Neural progenitor cell (in vitro differentiated cells): ENCODE results near the gene LINC01488. TPM values are rescaled to one million over a fixed set of nuclear protein-coding genes. Genes with fewer than 3 reads are reported as not detected.
A peak's percentile ranks its signal among the peaks of the same experiment; 100 is the strongest.

Experiments
- DNase-seq: peaks from one replicate; pipeline ENCODE4 v3.0.0-alpha.2; 2016; ENCODE audit warnings: low spot score
- H2AFZ ChIP-seq: fragments of 200-600 bp; sonication (generic); replicated peaks from 2 replicates; pipeline ENCODE4 v1.6.1; 2016; ENCODE audit warnings: antibody characterized with exemption
- H3F3A ChIP-seq: fragments of 200-600 bp; sonication (generic); 2 replicates; pipeline ENCODE4 v1.6.1; 2016; ENCODE audit warnings: antibody characterized with exemption, low read depth
- H3K27ac ChIP-seq: fragments of 200-600 bp; sonication (generic); 2 replicates; pipeline ENCODE4 v1.5.1; 2016; ENCODE audit warnings: mild to moderate bottlenecking
- H3K27me3 ChIP-seq: fragments of 200-600 bp; sonication (generic); 2 replicates; pipeline ENCODE4 v1.6.1; 2016; ENCODE audit warnings: mild to moderate bottlenecking, moderate library complexity
- H3K36me3 ChIP-seq: fragments of 200-600 bp; sonication (generic); 2 replicates; pipeline ENCODE4 v1.5.1; 2016
- H3K4me1 ChIP-seq: fragments of 200-600 bp; sonication (generic); 2 replicates; pipeline ENCODE4 v1.6.1; 2016; ENCODE audit warnings: mixed run types
- H3K4me2 ChIP-seq: fragments of 200-600 bp; sonication (generic); 2 replicates; pipeline ENCODE4 v1.6.1; 2016
- H3K4me3 ChIP-seq: fragments of 200-600 bp; sonication (generic); 2 replicates; pipeline ENCODE4 v1.5.1; 2016
- H3K79me2 ChIP-seq: fragments of 200-600 bp; sonication (generic); 2 replicates; pipeline ENCODE4 v1.6.1; 2016; ENCODE audit warnings: low read depth
- H3K9ac ChIP-seq: fragments of 200-600 bp; sonication (generic); 2 replicates; pipeline ENCODE4 v1.6.1; 2016
- H3K9me3 ChIP-seq: fragments of 200-600 bp; sonication (generic); 2 replicates; pipeline ENCODE4 v1.5.1; 2016; ENCODE audit warnings: low read depth
- H4K20me1 ChIP-seq: fragments of 200-600 bp; sonication (generic); 2 replicates; pipeline ENCODE4 v1.6.1; 2016; ENCODE audit warnings: low read depth
- H3K27ac Mint-ChIP-seq: 3 replicates; pipeline ENCODE4 v1.8.0; 2021; ENCODE audit warnings: mixed read lengths
- H3K27me3 Mint-ChIP-seq: 2 replicates; pipeline ENCODE4 v1.8.0; 2022; ENCODE audit warnings: low read depth, mild to moderate bottlenecking, inconsistent platforms, moderate library complexity, mixed read lengths; ENCODE audit not compliant: insufficient read depth
- H3K36me3 Mint-ChIP-seq: 3 replicates; pipeline ENCODE4 v1.8.0; 2021; ENCODE audit warnings: mixed read lengths
- H3K4me1 Mint-ChIP-seq: 3 replicates; pipeline ENCODE4 v1.8.0; 2021; ENCODE audit warnings: mixed read lengths
- H3K4me3 Mint-ChIP-seq: 3 replicates; pipeline ENCODE4 v1.8.0; 2021; ENCODE audit warnings: mild to moderate bottlenecking, moderate library complexity, mixed read lengths
- H3K9me3 Mint-ChIP-seq: 3 replicates; pipeline ENCODE4 v1.8.0; 2020; ENCODE audit warnings: mixed read lengths
- CTCF ChIP-seq: fragments of 200-600 bp; sonication (generic); IDR thresholded peaks from 2 replicates; pipeline ENCODE4 v1.5.1; 2017; ENCODE audit warnings: antibody characterized with exemption, mild to moderate bottlenecking
- EZH2 ChIP-seq: fragments of 200-600 bp; sonication (generic); IDR thresholded peaks from 2 replicates; pipeline ENCODE4 v1.6.1; 2017; ENCODE audit warnings: antibody characterized with exemption, mild to moderate bottlenecking, moderate library complexity
- EZH2phosphoT487 ChIP-seq: fragments of 200-600 bp; sonication (generic); IDR thresholded peaks from 2 replicates; pipeline ENCODE4 v1.6.1; 2017; ENCODE audit warnings: antibody characterized with exemption
- total RNA-seq: library from RNA; depleted of rRNA; stranded (reverse); fragments of >200 nt; gene quantifications from 2 replicates; pipeline ENCODE4 v1.2.3, GENCODE V29; 2015; ENCODE audit warnings: low replicate concordance

The LINC01488 gene
- total RNA-seq, 1 donor from 2014 or later = 0.09 TPM

- peaks cover 59% of the 10 kb centered on the region for H3K4me1 Mint-ChIP-seq
Observed at GRCh38 chr11:69446108-69446507, 35.4 kb upstream of the LINC01488 start.

GRCh38 chr11:69447786-69448185 is 33.7 kb upstream of the LINC01488 start:
- TF ChIP-seq EZH2phosphoT487 (no peak), EZH2 (no peak), CTCF (no peak)
- no peak overlapping the region for H3K27ac ChIP-seq
- Mint-ChIP-seq H3K4me1 (peaks cover 50% of the 10 kb centered on the region), H3K36me3 (no peaks in the 10 kb centered on the region), H3K27me3 (peaks cover 11% of the 10 kb centered on the region), H3K27ac (peak overlapping the region; percentile 74), H3K9me3 (peaks cover 3% of the 10 kb centered on the region), H3K4me3 (no peak overlapping the region)
- DNase-seq = no peak
- H3K36me3 ChIP-seq = no peaks in the 10 kb centered on the region
- no peak overlapping the region for H3K4me3 ChIP-seq
- no peak overlapping the region for H3K4me2 ChIP-seq
- no peaks in the 10 kb centered on the region for H3K27me3 ChIP-seq
- H3F3A ChIP-seq = peaks cover 15% of the 10 kb centered on the region
- H3K4me1 ChIP-seq = peaks cover 21% of the 10 kb centered on the region
- no peaks in the 10 kb centered on the region for H3K79me2 ChIP-seq
- no peaks in the 10 kb centered on the region for H4K20me1 ChIP-seq
- H3K9me3 ChIP-seq = no peaks in the 10 kb centered on the region
- no peak overlapping the region for H2AFZ ChIP-seq
- no peak overlapping the region for H3K9ac ChIP-seq

More at GRCh38 chr11:69446108-69446507, 35.4 kb upstream of the LINC01488 start:
- no peak overlapping the region for H3K4me3 Mint-ChIP-seq
- H3K9me3 Mint-ChIP-seq = no peaks in the 10 kb centered on the region
- H3K27ac ChIP-seq = no peak overlapping the region
- H4K20me1 ChIP-seq = no peaks in the 10 kb centered on the region
- H3K4me3 ChIP-seq = no peak overlapping the region
- H3K4me2 ChIP-seq = no peak overlapping the region
- H3F3A ChIP-seq = peaks cover 22% of the 10 kb centered on the region
- H3K27me3 Mint-ChIP-seq = peaks cover 7% of the 10 kb centered on the region
- no peak overlapping the region for H3K9ac ChIP-seq
- DNase-seq = no peak
- no peaks in the 10 kb centered on the region for H3K9me3 ChIP-seq
- no peaks in the 10 kb centered on the region for H3K79me2 ChIP-seq
- H3K27me3 ChIP-seq = no peaks in the 10 kb centered on the region
- H3K36me3 Mint-ChIP-seq = no peaks in the 10 kb centered on the region
- H3K4me1 ChIP-seq = peaks cover 25% of the 10 kb centered on the region
- H2AFZ ChIP-seq = no peak overlapping the region
- no peak for TF ChIP-seq CTCF
- peak overlapping the region; percentile 18 for H3K27ac Mint-ChIP-seq
- no peaks in the 10 kb centered on the region for H3K36me3 ChIP-seq

GRCh38 chr11:69448471-69449284 is 32.8 kb upstream of the LINC01488 start:
- Mint-ChIP-seq H3K36me3 (no peaks in the 10 kb centered on the region), H3K9me3 (peaks cover 3% of the 10 kb centered on the region), H3K4me1 (peaks cover 47% of the 10 kb centered on the region), H3K4me3 (no peak overlapping the region), H3K27ac (peak overlapping the region; percentile 74), H3K27me3 (peaks cover 11% of the 10 kb centered on the region)
- H3K9ac ChIP-seq = no peak overlapping the region
- H3K27ac ChIP-seq = no peak overlapping the region
- TF ChIP-seq EZH2 (no peak), EZH2phosphoT487 (no peak), CTCF (no peak)
- H3K4me1 ChIP-seq = peaks cover 15% of the 10 kb centered on the region
- DNase-seq = peak; percentile 52
- peaks cover 9% of the 10 kb centered on the region for H3F3A ChIP-seq
- no peaks in the 10 kb centered on the region for H3K36me3 ChIP-seq
- H3K79me2 ChIP-seq = no peaks in the 10 kb centered on the region
- no peaks in the 10 kb centered on the region for H3K27me3 ChIP-seq
- no peak overlapping the region for H2AFZ ChIP-seq
- no peaks in the 10 kb centered on the region for H3K9me3 ChIP-seq
- no peaks in the 10 kb centered on the region for H4K20me1 ChIP-seq
- H3K4me3 ChIP-seq = no peak overlapping the region
- no peak overlapping the region for H3K4me2 ChIP-seq
